Kidney epithelial cell (primary cell): ENCODE results near the gene HIRA. TPM values are rescaled to one million over a fixed set of nuclear protein-coding genes. Genes with fewer than 3 reads are reported as not detected.

Experiments used
- DNase-seq: peaks from one replicate; pipeline ENCODE4 v3.0.0-alpha.2; 2010; ENCODE audit warnings: low read depth
- H3K27me3 ChIP-seq: 2 replicates; pipeline ENCODE4 v1.6.0; 2011; ENCODE audit warnings: low read length; ENCODE audit not compliant: control insufficient read depth, insufficient read depth
- H3K36me3 ChIP-seq: 2 replicates; pipeline ENCODE4 v1.5.1; 2011; ENCODE audit warnings: low read length; ENCODE audit not compliant: control insufficient read depth, insufficient read depth
- H3K4me3 ChIP-seq: 2 replicates; pipeline ENCODE4 v1.5.1; 2011; ENCODE audit warnings: low read depth, mild to moderate bottlenecking, control low read depth, low read length
- CTCF ChIP-seq: IDR thresholded peaks from 2 replicates; pipeline ENCODE4 v1.5.1; 2011; ENCODE audit warnings: mild to moderate bottlenecking, moderate library complexity, low read length, control low read depth, inconsistent platforms; ENCODE audit not compliant: insufficient read depth, poor library complexity, severe bottlenecking
- total RNA-seq: library from RNA; depleted of rRNA; stranded (reverse); fragments of >200 nt; gene quantifications from 2 replicates; pipeline ENCODE4 v1.2.3, GENCODE V29; 2015

HIRA gene
- total RNA-seq, 1 donor from 2014 or later: 31.8 TPM

- TF ChIP-seq CTCF: no peak
- DNase-seq: no peak
- Histone ChIP-seq H3K27me3 (no peaks in the 10 kb centered on the region), H3K36me3 (peaks cover 3% of the 10 kb centered on the region), H3K4me3 (no peak overlapping the region)
Observed at GRCh38 chr22:19410941-19411689, 20.4 kb downstream of the HIRA start.

- no peak for DNase-seq
- no peaks in the 10 kb centered on the region for H3K27me3 ChIP-seq
- TF ChIP-seq CTCF: no peak
- H3K4me3 ChIP-seq: no peak overlapping the region
- peaks cover 3% of the 10 kb centered on the region for H3K36me3 ChIP-seq
Observed at GRCh38 chr22:19407649-19408606, 23.6 kb downstream of the HIRA start.

GRCh38 chr22:19406846-19407245 lies 24.7 kb downstream of the HIRA start:
- Histone ChIP-seq H3K27me3 (no peaks in the 10 kb centered on the region), H3K36me3 (peaks cover 3% of the 10 kb centered on the region), H3K4me3 (no peak overlapping the region)
- no peak for DNase-seq
- TF ChIP-seq CTCF: no peak

- TF ChIP-seq CTCF: no peak
- DNase-seq: no peak
- H3K27me3 ChIP-seq: no peaks in the 10 kb centered on the region
- no peak overlapping the region for H3K4me3 ChIP-seq
- peaks cover 3% of the 10 kb centered on the region for H3K36me3 ChIP-seq
Observed at GRCh38 chr22:19406281-19406811, 25.2 kb downstream of the HIRA start.

GRCh38 chr22:19405652-19406051 lies 25.9 kb downstream of the HIRA start:
- DNase-seq: no peak
- TF ChIP-seq CTCF: no peak
- Histone ChIP-seq H3K27me3 (no peaks in the 10 kb centered on the region), H3K36me3 (peaks cover 3% of the 10 kb centered on the region), H3K4me3 (no peak overlapping the region)
